SK-N-MC (cell line): ENCODE results near the gene PIAS1.
A peak's percentile ranks its signal among the peaks of the same experiment; 100 is the strongest.

Experiments used
- DNase-seq: peaks from one replicate; pipeline ENCODE4 v3.0.0-alpha.2; 2011; ENCODE audit warnings: low read depth, low spot score
- H3K27ac ChIP-seq: fragments of 200-600 bp; sonication (generic); 2 replicates; pipeline ENCODE4 v1.5.1; 2016; ENCODE audit warnings: mixed run types
- H3K36me3 ChIP-seq: fragments of 200-600 bp; sonication (generic); 2 replicates; pipeline ENCODE4 v1.6.1; 2017; ENCODE audit warnings: antibody characterized with exemption, low read length, mixed read lengths; ENCODE audit not compliant: insufficient read depth
- H3K4me3 ChIP-seq: fragments of 200-600 bp; sonication (generic); 2 replicates; pipeline ENCODE4 v1.5.1; 2016
- H3K9ac ChIP-seq: fragments of 200-600 bp; sonication (generic); 2 replicates; pipeline ENCODE4 v1.8.0; 2017; ENCODE audit warnings: mixed run types, mixed read lengths; ENCODE audit not compliant: insufficient read length
- H3K9me3 ChIP-seq: fragments of 200-600 bp; sonication (generic); 2 replicates; pipeline ENCODE4 v1.6.1; 2017; ENCODE audit warnings: low read depth, mild to moderate bottlenecking, antibody characterized with exemption, low read length, moderate library complexity, mixed read lengths
- EZH2 ChIP-seq: fragments of 200-600 bp; sonication (generic); IDR thresholded peaks from one replicate; pipeline ENCODE4 v1.6.1; 2017; ENCODE audit warnings: antibody characterized with exemption
- FOXP2 ChIP-seq: optimal IDR thresholded peaks from 2 replicates; pipeline ENCODE3; 2011; ENCODE audit warnings: mild to moderate bottlenecking, moderate library complexity; ENCODE audit not compliant: insufficient read depth; ENCODE audit errors: extremely low read length, control extremely low read depth
- POLR2AphosphoS5 ChIP-seq: IDR thresholded peaks from 2 replicates; pipeline ENCODE4 v1.6.1; 2012; ENCODE audit warnings: mild to moderate bottlenecking, low read depth, low read length, borderline replicate concordance

The PIAS1 gene

DNA sequence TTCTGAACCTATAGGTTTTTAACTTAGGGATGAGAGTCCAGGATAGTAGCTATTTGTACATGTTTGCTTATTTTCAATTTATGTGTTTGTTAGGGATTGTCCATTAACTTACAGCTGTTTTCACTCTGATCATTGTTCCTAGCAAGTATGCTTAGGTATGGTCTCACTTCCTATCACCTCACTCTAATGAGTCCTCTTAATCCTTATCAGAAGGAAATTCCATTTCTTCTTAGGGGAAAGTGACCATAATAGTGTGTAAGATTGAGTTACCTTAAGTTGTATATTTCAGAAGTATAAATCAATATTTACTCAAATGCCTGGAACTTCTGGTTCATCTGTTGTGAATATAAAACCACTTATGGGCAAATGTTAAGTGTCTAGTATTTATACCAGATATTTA lies 53.0 kb downstream of the PIAS1 start:
- no peak overlapping the region for H3K4me3 ChIP-seq
- TF ChIP-seq POLR2AphosphoS5, result no peak
- no peak for TF ChIP-seq EZH2
- TF ChIP-seq FOXP2, result no peak
- H3K36me3 ChIP-seq, result peaks cover 29% of the 10 kb centered on the region
- H3K9ac ChIP-seq, result no peak overlapping the region
- peaks cover 9% of the 10 kb centered on the region for H3K9me3 ChIP-seq
- no peak overlapping the region for H3K27ac ChIP-seq
- no peak for DNase-seq

DNA sequence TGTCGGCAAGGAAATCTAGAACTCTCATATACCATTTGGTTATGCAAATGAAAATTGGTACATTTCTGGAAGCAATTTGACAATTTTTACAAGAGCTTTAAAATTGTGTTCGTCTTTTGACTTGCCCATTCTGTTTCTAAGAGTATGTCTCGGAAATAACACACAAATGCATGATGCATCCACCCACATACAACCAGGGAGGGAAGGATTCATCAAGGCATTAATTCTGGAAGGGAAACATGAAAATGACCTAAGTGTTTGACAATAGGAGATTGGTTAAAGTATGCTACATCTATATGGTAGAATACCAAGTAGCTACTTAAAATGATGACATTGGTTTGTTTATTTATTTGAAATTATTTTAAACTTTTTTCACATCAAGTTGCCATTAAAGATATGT lies 58.6 kb downstream of the PIAS1 start:
- Histone ChIP-seq H3K4me3 (no peak overlapping the region), H3K9ac (no peak overlapping the region), H3K27ac (no peak overlapping the region), H3K36me3 (peaks cover 7% of the 10 kb centered on the region; the same call in 1 of the 2 replicates), H3K9me3 (peaks cover 3% of the 10 kb centered on the region; the same call in 1 of the 2 replicates)
- no peak for DNase-seq
- TF ChIP-seq POLR2AphosphoS5, result no peak
- TF ChIP-seq FOXP2, result no peak

DNA sequence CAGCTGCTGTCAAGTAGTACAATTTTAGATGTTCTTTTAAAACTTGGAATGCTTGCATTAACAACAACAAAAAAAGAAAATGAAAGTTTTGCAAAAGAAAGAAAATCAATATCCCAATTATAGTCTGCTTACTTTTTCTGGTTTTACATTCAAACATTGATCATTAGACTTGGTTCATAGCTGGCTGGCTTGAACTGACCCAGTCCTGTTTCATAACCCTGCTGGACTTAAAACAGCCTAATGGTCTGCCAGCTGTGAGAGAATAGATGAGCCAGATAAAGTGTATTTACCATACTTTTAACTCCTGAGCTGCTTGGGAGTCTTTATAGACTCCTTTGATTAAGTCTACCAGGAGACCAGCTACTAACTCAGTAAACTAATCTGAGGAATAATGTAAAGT lies 59.2 kb downstream of the PIAS1 start:
- no peak for DNase-seq
- H3K36me3 ChIP-seq, result peaks cover 7% of the 10 kb centered on the region; the same call in 1 of the 2 replicates
- no peak overlapping the region for H3K9ac ChIP-seq
- peaks cover 3% of the 10 kb centered on the region; the same call in 1 of the 2 replicates for H3K9me3 ChIP-seq
- H3K27ac ChIP-seq, result 0 out of 2 replicates have a peak overlapping the region, but pooled peaks have one; percentile 10
- H3K4me3 ChIP-seq, result no peak overlapping the region
- TF ChIP-seq FOXP2, result no peak
- no peak for TF ChIP-seq POLR2AphosphoS5
- no peak for TF ChIP-seq EZH2

DNA sequence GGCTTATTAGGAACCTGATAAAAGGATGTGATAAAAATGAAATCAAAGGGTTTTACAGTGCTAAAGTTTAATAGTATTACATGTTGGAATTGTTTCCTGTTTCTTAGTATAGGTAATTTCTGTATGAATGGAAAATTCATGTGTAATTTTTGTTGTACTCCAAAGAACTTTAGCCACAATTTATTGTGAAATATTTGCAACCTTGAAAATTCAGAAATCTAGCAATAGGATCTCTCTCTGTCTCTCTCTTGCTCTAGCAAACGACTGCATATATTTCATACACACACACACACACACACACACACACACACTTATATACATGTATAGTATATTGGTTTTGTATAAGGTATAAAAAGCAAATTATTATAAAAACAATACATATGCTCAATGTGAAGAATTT lies 59.6 kb downstream of the PIAS1 start:
- Histone ChIP-seq H3K9ac (peak overlapping the region; percentile 33), H3K36me3 (peaks cover 7% of the 10 kb centered on the region; the same call in 1 of the 2 replicates), H3K27ac (0 out of 2 replicates have a peak overlapping the region, but pooled peaks have one; percentile 10), H3K9me3 (peaks cover 3% of the 10 kb centered on the region; the same call in 1 of the 2 replicates), H3K4me3 (no peak overlapping the region)
- DNase-seq, result no peak
- no peak for TF ChIP-seq POLR2AphosphoS5
- TF ChIP-seq EZH2, result no peak
- TF ChIP-seq FOXP2, result no peak

DNA sequence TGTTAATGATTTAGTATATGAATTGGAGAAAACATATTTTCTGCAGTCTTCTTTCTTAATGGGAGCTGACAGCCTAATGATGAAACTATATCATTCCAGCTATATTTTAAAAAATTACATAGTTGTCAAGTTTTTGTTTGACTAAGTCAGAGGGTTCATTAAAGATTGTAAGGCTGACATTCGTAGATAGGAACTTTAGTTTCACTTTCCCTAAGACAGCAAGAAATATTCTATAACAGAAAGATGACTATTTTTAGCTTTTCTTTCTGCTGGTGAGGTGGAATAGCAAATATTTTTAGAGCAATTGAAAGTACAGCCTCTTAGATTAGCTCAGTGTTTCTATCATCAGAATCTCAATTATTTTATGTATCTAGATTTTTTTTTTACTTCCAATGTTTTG lies 60.2 kb downstream of the PIAS1 start:
- no peak for DNase-seq
- peak overlapping the region; percentile 33 for H3K9ac ChIP-seq
- H3K36me3 ChIP-seq, result peaks cover 7% of the 10 kb centered on the region; the same call in 1 of the 2 replicates
- no peak for TF ChIP-seq FOXP2
- no peak for TF ChIP-seq EZH2
- TF ChIP-seq POLR2AphosphoS5, result no peak
- H3K27ac ChIP-seq, result peak overlapping the region; percentile 43; the same call in 1 of the 2 replicates
- H3K4me3 ChIP-seq, result peak overlapping the region; percentile 60
- peaks cover 3% of the 10 kb centered on the region; the same call in 1 of the 2 replicates for H3K9me3 ChIP-seq

DNA sequence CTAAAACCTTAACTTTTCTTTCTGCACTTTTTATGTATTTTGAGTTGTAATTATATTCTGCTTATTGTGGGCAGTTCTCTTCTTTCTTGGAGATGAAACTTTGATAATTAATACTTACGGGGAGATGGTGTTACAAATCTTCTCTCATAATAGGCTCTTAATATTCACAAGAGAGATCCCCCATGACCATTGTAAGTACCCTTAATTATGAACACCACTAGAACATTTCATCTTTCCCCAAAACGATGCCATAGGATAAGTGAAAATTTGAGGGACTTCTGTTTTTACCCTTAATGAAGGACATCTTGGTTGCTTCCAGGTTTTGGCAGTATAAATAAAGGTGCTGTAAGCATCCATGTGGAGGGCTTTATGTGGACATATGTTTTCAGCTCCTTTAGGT lies 60.7 kb downstream of the PIAS1 start:
- no peak for TF ChIP-seq POLR2AphosphoS5
- no peak for TF ChIP-seq FOXP2
- TF ChIP-seq EZH2, result no peak
- Histone ChIP-seq H3K9me3 (peaks cover 3% of the 10 kb centered on the region; the same call in 1 of the 2 replicates), H3K36me3 (peaks cover 7% of the 10 kb centered on the region; the same call in 1 of the 2 replicates), H3K9ac (no peak overlapping the region), H3K27ac (no peak overlapping the region), H3K4me3 (peak overlapping the region; percentile 60)
- no peak for DNase-seq

DNA sequence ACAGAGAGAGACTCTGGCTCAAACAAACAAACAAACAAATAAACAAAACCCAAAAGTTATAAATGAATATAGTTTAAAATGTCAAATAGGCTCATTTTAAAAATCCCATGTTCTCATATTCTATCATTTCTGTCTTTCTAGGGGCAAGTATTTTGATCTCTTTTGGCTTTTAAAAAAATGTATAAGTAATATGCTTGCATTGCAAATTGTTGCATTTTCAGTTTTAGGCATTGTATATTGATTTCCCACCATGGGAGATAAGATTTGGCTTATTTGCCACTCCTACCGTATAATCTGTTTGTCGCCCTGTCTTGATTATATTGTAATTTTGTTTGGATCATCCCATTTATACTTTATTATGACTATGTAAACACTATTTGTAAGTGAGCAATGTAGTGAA lies 70.6 kb downstream of the PIAS1 start:
- no peak for DNase-seq
- Histone ChIP-seq H3K4me3 (no peak overlapping the region), H3K27ac (no peak overlapping the region), H3K36me3 (peaks cover 10% of the 10 kb centered on the region), H3K9me3 (no peaks in the 10 kb centered on the region; the same call in 1 of the 2 replicates), H3K9ac (no peak overlapping the region)
- TF ChIP-seq FOXP2 (no peak), POLR2AphosphoS5 (no peak), EZH2 (no peak)

DNA sequence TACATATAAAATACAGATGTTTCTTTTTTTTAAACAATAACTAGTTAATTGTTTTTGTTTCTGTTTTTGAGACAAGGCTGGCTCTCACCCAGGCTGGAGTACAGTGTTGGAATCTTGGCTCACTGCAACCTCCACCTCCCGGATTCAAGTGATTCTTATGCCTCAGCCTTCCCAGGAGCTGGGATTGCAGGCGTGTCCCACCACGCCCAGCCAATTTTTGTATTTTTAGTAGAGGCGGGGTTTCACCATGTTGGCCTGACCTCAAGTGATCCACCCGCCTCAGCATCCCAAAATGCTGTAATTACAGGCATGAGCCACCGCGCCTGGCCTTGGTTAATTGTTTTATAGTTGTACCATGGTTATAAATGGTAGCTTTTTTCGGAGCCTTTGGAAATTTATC lies 72.3 kb downstream of the PIAS1 start:
- no peak for DNase-seq
- Histone ChIP-seq H3K9ac (no peak overlapping the region), H3K27ac (no peak overlapping the region), H3K36me3 (peaks cover 7% of the 10 kb centered on the region), H3K9me3 (no peaks in the 10 kb centered on the region), H3K4me3 (no peak overlapping the region)
- TF ChIP-seq POLR2AphosphoS5, result no peak

DNA sequence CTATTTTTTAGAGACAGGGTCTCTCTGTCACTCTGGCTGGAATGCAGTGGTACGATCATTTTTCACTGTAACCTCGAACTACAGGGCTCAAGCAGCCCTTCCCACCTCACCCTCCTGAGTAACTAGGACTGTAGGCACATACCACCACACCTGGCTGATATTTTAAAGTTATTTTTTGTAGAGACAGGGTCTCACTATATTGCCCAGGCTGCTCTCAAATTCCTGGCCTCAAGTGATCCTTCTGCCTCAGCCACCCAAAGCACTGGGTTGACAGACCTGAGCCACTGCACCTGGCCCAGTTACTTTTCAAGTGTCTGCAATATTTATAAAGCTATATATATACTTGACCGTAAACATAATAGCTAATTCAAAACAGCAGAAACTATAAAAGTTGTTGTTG lies 75.0 kb downstream of the PIAS1 start:
- TF ChIP-seq FOXP2, result no peak
- TF ChIP-seq EZH2, result no peak
- TF ChIP-seq POLR2AphosphoS5, result no peak
- peaks cover under 1% of the 10 kb centered on the region; the same call in 1 of the 2 replicates for H3K36me3 ChIP-seq
- no peak for DNase-seq
- no peak overlapping the region for H3K4me3 ChIP-seq
- H3K27ac ChIP-seq, result no peak overlapping the region
- no peaks in the 10 kb centered on the region for H3K9me3 ChIP-seq
- H3K9ac ChIP-seq, result no peak overlapping the region
